Measurements from ENCODE around the gene ACTN1.

- TF ChIP-seq, protein P1, sequence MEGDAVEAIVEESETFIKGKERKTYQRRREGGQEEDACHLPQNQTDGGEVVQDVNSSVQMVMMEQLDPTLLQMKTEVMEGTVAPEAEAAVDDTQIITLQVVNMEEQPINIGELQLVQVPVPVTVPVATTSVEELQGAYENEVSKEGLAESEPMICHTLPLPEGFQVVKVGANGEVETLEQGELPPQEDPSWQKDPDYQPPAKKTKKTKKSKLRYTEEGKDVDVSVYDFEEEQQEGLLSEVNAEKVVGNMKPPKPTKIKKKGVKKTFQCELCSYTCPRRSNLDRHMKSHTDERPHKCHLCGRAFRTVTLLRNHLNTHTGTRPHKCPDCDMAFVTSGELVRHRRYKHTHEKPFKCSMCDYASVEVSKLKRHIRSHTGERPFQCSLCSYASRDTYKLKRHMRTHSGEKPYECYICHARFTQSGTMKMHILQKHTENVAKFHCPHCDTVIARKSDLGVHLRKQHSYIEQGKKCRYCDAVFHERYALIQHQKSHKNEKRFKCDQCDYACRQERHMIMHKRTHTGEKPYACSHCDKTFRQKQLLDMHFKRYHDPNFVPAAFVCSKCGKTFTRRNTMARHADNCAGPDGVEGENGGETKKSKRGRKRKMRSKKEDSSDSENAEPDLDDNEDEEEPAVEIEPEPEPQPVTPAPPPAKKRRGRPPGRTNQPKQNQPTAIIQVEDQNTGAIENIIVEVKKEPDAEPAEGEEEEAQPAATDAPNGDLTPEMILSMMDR (IDR thresholded peaks at IDR 0.05): no peak
- no peak for TF ChIP-seq EZH2 (IDR thresholded peaks at IDR 0.05)
Observed at GRCh38 chr14:68942296-68943035, 36.6 kb downstream of the ACTN1 start.
